Transverse colon (tissue), 3 donors: ENCODE measurements around the gene MYH4.

Experiments
- CTCF ChIP-seq, 5 experiments: fragments of 200-600 bp in 3 of 5; fragments of 450-650 bp in 2 of 5; sonication (generic) in 3 of 5; IDR thresholded peaks; 1 replicate in 2 of 5; 2 replicates in 3 of 5; pipeline ENCODE4 v1.5.1; 2016 to 2017; ENCODE audit warnings: antibody characterized with exemption in 5 of 5, inconsistent platforms in 3 of 5, mild to moderate bottlenecking in 2 of 5, moderate library complexity in 1 of 5
- POLR2A ChIP-seq: fragments of 450-650 bp; IDR thresholded peaks from one replicate; pipeline ENCODE4 v1.6.1; 2016; ENCODE audit warnings: antibody characterized with exemption, mild to moderate bottlenecking, moderate library complexity

- TF ChIP-seq POLR2A (no peak), CTCF (IDR thresholded peaks at IDR 0.05) (no peak)
Observed at GRCh38 chr17:10439816-10440215, 29.5 kb downstream of the MYH4 start.
